RWPE2 (cell line): ENCODE data around the gene KLK11.
A peak's percentile ranks its signal among the peaks of the same experiment; 100 is the strongest.

Source experiments
- ATAC-seq: fragments of 200-7000 bp; cut with Tn5 transposase; 3 replicates; pipeline ENCODE4 v1.9.1; 2021; ENCODE audit warnings: low read depth
- DNase-seq: peaks from one replicate; pipeline ENCODE4 v3.0.0-alpha.2; 2020; ENCODE audit warnings: low spot score
- H3K27ac ChIP-seq: fragments of 450-650 bp; 2 replicates; pipeline ENCODE4 v1.5.1; 2017; ENCODE audit warnings: mild to moderate bottlenecking; ENCODE audit not compliant: poor library complexity, severe bottlenecking
- H3K27me3 ChIP-seq: fragments of 250-450 bp; sonication (Bioruptor Pico); 2 replicates; pipeline ENCODE4 v1.5.1; 2021; ENCODE audit warnings: mild to moderate bottlenecking, moderate library complexity; ENCODE audit not compliant: insufficient read depth, poor library complexity, severe bottlenecking
- H3K36me3 ChIP-seq: fragments of 250-450 bp; sonication (Bioruptor Pico); 2 replicates; pipeline ENCODE4 v1.5.1; 2020; ENCODE audit warnings: low read depth, mild to moderate bottlenecking, moderate library complexity
- H3K4me1 ChIP-seq: fragments of 250-450 bp; sonication (Bioruptor Pico); 2 replicates; pipeline ENCODE4 v1.5.1; 2021; ENCODE audit warnings: mild to moderate bottlenecking, moderate library complexity; ENCODE audit not compliant: insufficient read depth, poor library complexity, severe bottlenecking
- H3K4me3 ChIP-seq: fragments of 250-450 bp; sonication (Bioruptor Pico); 2 replicates; pipeline ENCODE4 v1.5.1; 2021; ENCODE audit warnings: mild to moderate bottlenecking, moderate library complexity; ENCODE audit not compliant: severe bottlenecking
- H3K9me3 ChIP-seq: fragments of 250-450 bp; sonication (Bioruptor Pico); 2 replicates; pipeline ENCODE4 v1.5.1; 2021; ENCODE audit warnings: mild to moderate bottlenecking, moderate library complexity; ENCODE audit not compliant: severe bottlenecking
- TF ChIP-seq, protein P1 (sequence below): fragments of 450-650 bp; IDR thresholded peaks from one replicate; pipeline ENCODE4 v1.5.1; 2017; ENCODE audit warnings: mild to moderate bottlenecking, moderate library complexity; ENCODE audit not compliant: poor library complexity, severe bottlenecking

KLK11 gene

DNA sequence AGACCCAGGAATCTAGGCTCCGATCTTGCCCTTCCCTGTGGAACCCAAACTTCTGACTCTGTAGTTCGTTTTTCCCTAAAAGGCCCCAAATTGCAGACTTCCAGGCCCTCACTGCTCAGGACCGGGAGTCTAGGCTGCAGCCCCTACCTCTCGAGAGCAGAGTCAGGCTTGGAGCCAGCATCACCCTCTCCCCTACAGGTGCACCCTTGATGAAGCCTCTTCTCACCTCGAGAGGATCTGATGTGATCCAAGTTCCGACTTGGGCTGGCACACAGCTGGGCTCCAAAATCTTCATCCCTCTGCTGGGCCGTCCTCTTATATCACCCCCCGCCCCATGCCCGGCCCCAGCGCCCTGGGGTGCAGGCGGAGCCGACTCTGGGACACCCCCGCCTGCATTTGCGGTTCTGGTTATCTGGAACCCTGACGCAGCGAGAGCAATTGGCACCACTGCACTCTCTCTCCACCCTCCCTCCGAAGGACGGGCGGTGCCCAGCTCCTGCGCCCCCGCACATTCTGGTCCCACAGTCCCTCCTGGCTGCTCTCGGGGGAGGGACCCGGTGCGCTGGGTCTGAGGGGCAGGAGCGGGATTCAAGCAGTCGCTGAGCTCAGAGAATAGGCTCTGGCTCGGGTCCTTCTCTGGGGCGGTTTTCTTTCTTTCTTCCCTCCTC, 42.7 kb downstream of the KLK11 start, which contains the start of gene KLK7:
Gene KLK7, minus strand, starts transcription at position 293 of the 668 bp plus-strand sequence. CDS start 1,518 bp downstream, outside the sequence.
- Histone ChIP-seq H3K4me1 (peaks cover 7% of the 10 kb centered on the region), H3K27me3 (peaks cover 22% of the 10 kb centered on the region)

DNA sequence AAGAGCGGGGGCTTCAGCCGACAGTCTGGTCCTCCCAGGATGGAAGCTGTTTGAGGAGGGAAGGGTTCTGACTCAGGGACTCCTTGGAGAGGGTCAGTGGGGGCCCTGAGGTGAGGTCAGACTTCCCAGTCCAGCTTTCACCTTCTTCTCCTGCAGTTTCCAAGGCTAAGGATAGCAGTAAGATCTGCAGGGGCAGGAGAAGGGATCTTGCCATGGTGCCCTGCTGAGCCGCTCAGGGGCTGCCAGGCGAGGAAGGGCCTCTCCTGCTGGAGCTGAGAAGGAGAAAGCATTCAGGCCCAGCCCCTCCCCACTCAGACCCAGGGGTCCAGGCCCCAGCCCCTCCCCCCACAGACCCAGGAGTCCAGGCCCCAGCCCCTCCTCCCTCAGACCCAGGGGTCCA, 44.2 kb downstream of the KLK11 start:
- Histone ChIP-seq H3K27me3 (peaks cover 16% of the 10 kb centered on the region), H3K9me3 (no peaks in the 10 kb centered on the region), H3K36me3 (no peaks in the 10 kb centered on the region), H3K27ac (no peak overlapping the region), H3K4me3 (no peak overlapping the region), H3K4me1 (peaks cover 7% of the 10 kb centered on the region)
- TF ChIP-seq, protein P1, sequence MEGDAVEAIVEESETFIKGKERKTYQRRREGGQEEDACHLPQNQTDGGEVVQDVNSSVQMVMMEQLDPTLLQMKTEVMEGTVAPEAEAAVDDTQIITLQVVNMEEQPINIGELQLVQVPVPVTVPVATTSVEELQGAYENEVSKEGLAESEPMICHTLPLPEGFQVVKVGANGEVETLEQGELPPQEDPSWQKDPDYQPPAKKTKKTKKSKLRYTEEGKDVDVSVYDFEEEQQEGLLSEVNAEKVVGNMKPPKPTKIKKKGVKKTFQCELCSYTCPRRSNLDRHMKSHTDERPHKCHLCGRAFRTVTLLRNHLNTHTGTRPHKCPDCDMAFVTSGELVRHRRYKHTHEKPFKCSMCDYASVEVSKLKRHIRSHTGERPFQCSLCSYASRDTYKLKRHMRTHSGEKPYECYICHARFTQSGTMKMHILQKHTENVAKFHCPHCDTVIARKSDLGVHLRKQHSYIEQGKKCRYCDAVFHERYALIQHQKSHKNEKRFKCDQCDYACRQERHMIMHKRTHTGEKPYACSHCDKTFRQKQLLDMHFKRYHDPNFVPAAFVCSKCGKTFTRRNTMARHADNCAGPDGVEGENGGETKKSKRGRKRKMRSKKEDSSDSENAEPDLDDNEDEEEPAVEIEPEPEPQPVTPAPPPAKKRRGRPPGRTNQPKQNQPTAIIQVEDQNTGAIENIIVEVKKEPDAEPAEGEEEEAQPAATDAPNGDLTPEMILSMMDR, result no peak
- ATAC-seq (0 out of 3 replicates have a peak, but pooled peaks have one; percentile 37), DNase-seq (no peak)

More for the DNA sequence above, 42.7 kb downstream of the KLK11 start, which contains the start of gene KLK7:
- H3K9me3 ChIP-seq, result no peaks in the 10 kb centered on the region
- TF ChIP-seq, protein P1, result no peak
- no peak for ATAC-seq
- no peaks in the 10 kb centered on the region for H3K36me3 ChIP-seq
- H3K27ac ChIP-seq, result no peak within 1 kb of the TSS
- no peak within 1 kb of the TSS for H3K4me3 ChIP-seq
- DNase-seq, result no peak

DNA sequence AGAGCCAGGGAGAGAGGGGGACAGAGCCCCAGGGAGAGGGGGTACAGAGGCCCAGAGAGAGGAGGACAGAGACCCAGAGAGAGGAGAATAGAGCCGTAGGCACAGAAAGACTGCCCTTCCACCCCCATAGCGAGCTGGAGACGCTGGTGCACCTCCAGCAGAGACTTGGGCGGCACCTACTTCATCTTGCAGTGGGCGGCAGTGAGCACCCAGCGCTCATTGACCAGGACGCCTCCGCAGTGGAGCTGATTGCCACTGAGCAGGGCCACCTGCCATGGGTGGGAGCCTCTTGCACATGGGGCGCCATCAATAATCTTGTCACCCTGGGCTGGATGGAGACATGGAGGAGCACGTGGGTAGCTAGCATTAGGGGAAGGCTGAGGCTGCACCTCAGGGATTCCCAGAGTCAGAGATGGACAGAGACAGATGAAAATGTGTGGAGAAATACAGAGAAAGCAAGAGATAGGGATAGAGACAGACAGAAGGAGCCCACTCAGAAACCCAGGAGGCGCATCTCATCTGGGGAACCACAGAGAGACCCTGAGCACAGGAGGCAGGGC, 44.7 kb downstream of the KLK11 start:
- TF ChIP-seq, protein P1, result no peak
- Histone ChIP-seq H3K36me3 (no peaks in the 10 kb centered on the region), H3K27ac (no peak overlapping the region), H3K9me3 (no peaks in the 10 kb centered on the region), H3K4me3 (no peak overlapping the region), H3K4me1 (peaks cover 7% of the 10 kb centered on the region), H3K27me3 (peaks cover 16% of the 10 kb centered on the region)
- no peak for DNase-seq
- 0 out of 3 replicates have a peak, but pooled peaks have one; percentile 21 for ATAC-seq

DNA sequence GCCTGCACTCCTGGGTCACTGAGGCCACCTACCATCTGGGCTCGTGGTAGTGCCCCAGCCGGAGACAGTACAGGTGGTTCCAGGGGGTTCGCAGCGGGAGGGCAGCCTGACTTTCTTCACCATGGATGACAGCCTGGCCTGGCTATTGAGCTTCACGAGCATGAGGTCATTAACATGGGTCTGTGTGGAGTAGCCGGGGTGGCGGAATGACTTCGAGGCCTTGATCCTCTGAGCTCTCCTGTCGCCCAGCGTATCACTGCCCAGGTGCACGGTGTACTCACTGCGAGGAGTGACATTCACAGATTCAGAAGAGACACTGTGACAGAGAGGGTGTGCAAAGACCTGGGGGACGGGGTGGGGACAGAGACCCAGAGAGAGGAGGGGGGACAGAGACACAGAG, 46.2 kb downstream of the KLK11 start:
- ATAC-seq (no peak), DNase-seq (no peak)
- TF ChIP-seq, protein P1, result no peak
- Histone ChIP-seq H3K36me3 (no peaks in the 10 kb centered on the region), H3K4me1 (peaks cover 11% of the 10 kb centered on the region), H3K27ac (no peak overlapping the region), H3K4me3 (no peak overlapping the region), H3K9me3 (no peaks in the 10 kb centered on the region), H3K27me3 (peaks cover 11% of the 10 kb centered on the region)

DNA sequence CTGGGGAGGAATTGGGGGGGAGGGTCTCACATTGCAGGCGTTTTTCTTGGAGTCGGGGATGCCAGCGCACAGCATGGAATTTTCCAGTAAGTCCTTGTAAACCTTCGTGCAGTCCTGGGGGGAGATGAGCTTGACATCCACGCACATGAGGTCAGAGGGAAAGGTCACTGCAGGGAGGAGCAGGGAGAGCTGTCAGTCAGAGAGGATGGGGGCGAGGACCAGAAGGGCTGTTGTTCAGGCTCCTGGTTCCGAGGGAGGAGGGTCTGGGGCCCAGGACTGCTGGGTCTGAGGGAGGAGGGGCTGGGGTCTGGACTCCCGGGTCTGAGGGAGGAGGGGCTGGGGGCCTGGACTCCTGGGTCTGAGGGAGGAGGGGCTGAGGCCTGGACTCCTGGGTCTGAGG, 46.7 kb downstream of the KLK11 start:
- ATAC-seq (no peak), DNase-seq (no peak)
- peaks cover 11% of the 10 kb centered on the region for H3K4me1 ChIP-seq
- H3K4me3 ChIP-seq, result no peak overlapping the region
- TF ChIP-seq, protein P1, result no peak
- no peaks in the 10 kb centered on the region for H3K9me3 ChIP-seq
- H3K36me3 ChIP-seq, result no peaks in the 10 kb centered on the region
- peaks cover 7% of the 10 kb centered on the region for H3K27me3 ChIP-seq
- H3K27ac ChIP-seq, result no peak overlapping the region
